Measurements from ENCODE around the gene NCKAP1.

NCKAP1 gene

DNA sequence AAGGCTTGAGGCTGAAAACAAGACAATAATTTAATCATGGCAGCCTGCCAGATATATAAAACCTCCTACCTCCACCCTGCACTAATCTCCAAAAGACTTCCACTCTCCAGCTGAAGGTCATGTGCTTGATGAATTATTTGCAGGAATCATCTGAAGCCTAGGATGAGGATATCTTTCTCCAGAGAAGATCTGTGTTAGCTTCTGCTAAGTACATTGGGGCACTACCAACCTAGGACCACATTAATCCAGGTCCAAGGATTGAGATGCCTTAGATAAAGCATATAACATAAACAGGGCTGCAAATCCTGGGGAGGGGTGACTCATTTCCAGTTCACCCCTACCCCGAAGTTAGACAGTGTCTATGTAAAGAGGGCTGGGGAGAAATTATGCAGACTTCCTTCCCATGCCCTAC lies 91.3 kb downstream of the NCKAP1 start:
- Histone ChIP-seq H3K27me3 (replicated peaks; ENCODE audit: insufficient read depth, low read length) (no peaks in the 10 kb centered on the region; the same call in 1 of the 2 replicates), H2AFZ (ENCODE audit: low read length) (no peak overlapping the region), H3K36me3 (replicated peaks; ENCODE audit: insufficient read depth, low read length) (no peaks in the 10 kb centered on the region), H3K4me1 (ENCODE audit: low read length) (0 out of 2 replicates have a peak, but pooled peaks cover 4% of the 10 kb centered on the region), H3K9ac (ENCODE audit: low read length) (no peak overlapping the region), H3K9me3 (replicated peaks; ENCODE audit: insufficient read depth, low read length) (no peaks in the 10 kb centered on the region; the same call in 1 of the 2 replicates), H4K20me1 (ENCODE audit: insufficient read depth, low read length) (no peaks in the 10 kb centered on the region), H3K4me2 (ENCODE audit: low read depth, low read length) (no peak overlapping the region), H3K4me3 (ENCODE audit: low read length) (no peak overlapping the region), H3F3A (ENCODE audit: insufficient read depth, low read length) (peaks cover 6% of the 10 kb centered on the region; the same call in 1 of the 2 replicates), H3K9me2 (replicated peaks; ENCODE audit: insufficient read depth, low read length) (no peaks in the 10 kb centered on the region), H3K79me2 (ENCODE audit: low read length) (no peaks in the 10 kb centered on the region), H3K27ac (ENCODE audit: low read length) (no peak overlapping the region)
- no peak for DNase-seq
- TF ChIP-seq, protein P1, sequence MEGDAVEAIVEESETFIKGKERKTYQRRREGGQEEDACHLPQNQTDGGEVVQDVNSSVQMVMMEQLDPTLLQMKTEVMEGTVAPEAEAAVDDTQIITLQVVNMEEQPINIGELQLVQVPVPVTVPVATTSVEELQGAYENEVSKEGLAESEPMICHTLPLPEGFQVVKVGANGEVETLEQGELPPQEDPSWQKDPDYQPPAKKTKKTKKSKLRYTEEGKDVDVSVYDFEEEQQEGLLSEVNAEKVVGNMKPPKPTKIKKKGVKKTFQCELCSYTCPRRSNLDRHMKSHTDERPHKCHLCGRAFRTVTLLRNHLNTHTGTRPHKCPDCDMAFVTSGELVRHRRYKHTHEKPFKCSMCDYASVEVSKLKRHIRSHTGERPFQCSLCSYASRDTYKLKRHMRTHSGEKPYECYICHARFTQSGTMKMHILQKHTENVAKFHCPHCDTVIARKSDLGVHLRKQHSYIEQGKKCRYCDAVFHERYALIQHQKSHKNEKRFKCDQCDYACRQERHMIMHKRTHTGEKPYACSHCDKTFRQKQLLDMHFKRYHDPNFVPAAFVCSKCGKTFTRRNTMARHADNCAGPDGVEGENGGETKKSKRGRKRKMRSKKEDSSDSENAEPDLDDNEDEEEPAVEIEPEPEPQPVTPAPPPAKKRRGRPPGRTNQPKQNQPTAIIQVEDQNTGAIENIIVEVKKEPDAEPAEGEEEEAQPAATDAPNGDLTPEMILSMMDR (IDR thresholded peaks at IDR 0.05; ENCODE audit: low read length): no peak
- no peak for TF ChIP-seq EZH2 (optimal IDR thresholded peaks at IDR 0.05; ENCODE audit: low read depth, low read length)
- no peak for TF ChIP-seq EZH2phosphoT487 (IDR thresholded peaks at IDR 0.05; ENCODE audit: low read length)

DNA sequence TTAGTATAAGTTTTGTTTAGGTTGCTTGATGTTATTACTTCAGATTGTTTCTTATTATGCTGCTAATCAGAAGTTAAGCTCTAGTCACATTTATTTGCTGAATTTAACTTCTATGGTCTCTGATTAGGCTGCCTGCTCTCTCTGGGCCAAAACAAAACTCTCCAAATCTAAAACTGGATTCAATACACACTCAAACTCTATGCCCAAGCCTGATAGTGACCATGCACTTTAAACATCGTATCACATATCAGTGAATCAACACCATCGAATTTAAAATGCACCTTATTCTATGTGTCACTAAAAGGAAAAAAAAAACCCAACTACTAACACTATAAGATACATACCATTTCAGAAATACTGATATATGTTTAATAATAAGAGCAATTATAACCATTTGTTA lies 94.9 kb downstream of the NCKAP1 start:
- Histone ChIP-seq H3K4me2 (ENCODE audit: low read depth, low read length) (no peak overlapping the region), H3K79me2 (ENCODE audit: low read length) (no peaks in the 10 kb centered on the region), H3F3A (ENCODE audit: insufficient read depth, low read length) (no peaks in the 10 kb centered on the region), H4K20me1 (ENCODE audit: insufficient read depth, low read length) (no peaks in the 10 kb centered on the region), H3K36me3 (replicated peaks; ENCODE audit: insufficient read depth, low read length) (no peaks in the 10 kb centered on the region), H3K9ac (ENCODE audit: low read length) (no peak overlapping the region), H3K9me3 (replicated peaks; ENCODE audit: insufficient read depth, low read length) (no peaks in the 10 kb centered on the region; the same call in 1 of the 2 replicates), H3K27me3 (replicated peaks; ENCODE audit: insufficient read depth, low read length) (no peaks in the 10 kb centered on the region; the same call in 1 of the 2 replicates), H3K27ac (ENCODE audit: low read length) (no peak overlapping the region), H3K9me2 (replicated peaks; ENCODE audit: insufficient read depth, low read length) (no peaks in the 10 kb centered on the region), H2AFZ (ENCODE audit: low read length) (no peak overlapping the region), H3K4me1 (ENCODE audit: low read length) (no peaks in the 10 kb centered on the region), H3K4me3 (ENCODE audit: low read length) (no peak overlapping the region)
- no peak for DNase-seq
- no peak for TF ChIP-seq EZH2phosphoT487 (IDR thresholded peaks at IDR 0.05; ENCODE audit: low read length)
- TF ChIP-seq EZH2 (optimal IDR thresholded peaks at IDR 0.05; ENCODE audit: low read depth, low read length): no peak
- TF ChIP-seq, protein P1 (IDR thresholded peaks at IDR 0.05; ENCODE audit: low read length): no peak

DNA sequence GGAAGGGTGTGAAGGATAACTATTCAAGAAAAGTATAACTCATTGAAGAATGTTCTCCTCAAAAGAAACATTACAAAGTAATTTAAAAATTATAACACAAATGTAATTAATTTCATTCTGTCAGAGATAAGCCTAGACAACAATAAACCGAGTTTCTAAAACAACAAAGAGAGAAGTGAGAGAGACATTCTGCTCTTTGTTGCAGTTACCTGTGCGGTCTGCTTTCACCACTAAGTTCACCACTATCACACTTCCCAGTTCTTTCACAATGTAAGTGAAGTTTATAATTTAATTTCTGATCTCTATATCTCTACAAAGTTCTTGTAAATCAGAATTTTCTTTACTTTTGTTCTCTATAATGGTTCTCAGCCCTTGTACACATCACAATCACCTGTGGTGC lies 95.5 kb downstream of the NCKAP1 start:
- Histone ChIP-seq H3K27me3 (replicated peaks; ENCODE audit: insufficient read depth, low read length) (no peaks in the 10 kb centered on the region), H3K9ac (ENCODE audit: low read length) (no peak overlapping the region), H3K4me3 (ENCODE audit: low read length) (no peak overlapping the region), H3K27ac (ENCODE audit: low read length) (no peak overlapping the region), H2AFZ (ENCODE audit: low read length) (no peak overlapping the region), H3F3A (ENCODE audit: insufficient read depth, low read length) (no peaks in the 10 kb centered on the region), H3K36me3 (replicated peaks; ENCODE audit: insufficient read depth, low read length) (no peaks in the 10 kb centered on the region), H3K9me2 (replicated peaks; ENCODE audit: insufficient read depth, low read length) (no peaks in the 10 kb centered on the region), H3K9me3 (replicated peaks; ENCODE audit: insufficient read depth, low read length) (no peaks in the 10 kb centered on the region; the same call in 1 of the 2 replicates), H3K4me2 (ENCODE audit: low read depth, low read length) (no peak overlapping the region), H3K4me1 (ENCODE audit: low read length) (no peaks in the 10 kb centered on the region), H4K20me1 (ENCODE audit: insufficient read depth, low read length) (no peaks in the 10 kb centered on the region), H3K79me2 (ENCODE audit: low read length) (no peaks in the 10 kb centered on the region)
- DNase-seq: no peak
- TF ChIP-seq EZH2phosphoT487 (IDR thresholded peaks at IDR 0.05; ENCODE audit: low read length) (no peak), EZH2 (optimal IDR thresholded peaks at IDR 0.05; ENCODE audit: low read depth, low read length) (no peak)
- TF ChIP-seq, protein P1 (IDR thresholded peaks at IDR 0.05; ENCODE audit: low read length): no peak

Data from MM.1S (cell line).